ENCODE results near the gene GNL1.
"Not testable (repeated sequence)": the region's sequence is repeated elsewhere in the genome, so short reads cannot be mapped to it uniquely, and the experiment has no call there.

Gene GNL1

GRCh38 chr6:30507849-30508827 lies 48.2 kb downstream of the GNL1 start:
- H3K27me3 ChIP-seq (ENCODE audit: control insufficient read depth, insufficient read depth, low read length), result no peaks in the 10 kb centered on the region
- H3K4me1 ChIP-seq (ENCODE audit: control insufficient read depth, low read depth, low read length), result peaks cover 6% of the 10 kb centered on the region
- H3K9me3 ChIP-seq (ENCODE audit: control insufficient read depth, low read depth, low read length), result no peaks in the 10 kb centered on the region
- no peaks in the 10 kb centered on the region for H3K36me3 ChIP-seq (ENCODE audit: control insufficient read depth, low read depth, low read length)
- no peak overlapping the region for H3K4me3 ChIP-seq (ENCODE audit: low read length)
- H3K27ac ChIP-seq (ENCODE audit: low read length), result no peak overlapping the region
- H3K9ac ChIP-seq (ENCODE audit: low read length), result no peak overlapping the region

GRCh38 chr6:30500421-30501355 lies 55.6 kb downstream of the GNL1 start:
- Histone ChIP-seq H3K27me3 (ENCODE audit: control insufficient read depth, insufficient read depth, low read length) (no peaks in the 10 kb centered on the region), H3K36me3 (ENCODE audit: control insufficient read depth, low read depth, low read length) (no peaks in the 10 kb centered on the region), H3K4me1 (ENCODE audit: control insufficient read depth, low read depth, low read length) (no peaks in the 10 kb centered on the region), H3K9ac (ENCODE audit: low read length) (no peak overlapping the region), H3K27ac (ENCODE audit: low read length) (no peak overlapping the region), H3K9me3 (ENCODE audit: control insufficient read depth, low read depth, low read length) (no peaks in the 10 kb centered on the region), H3K4me3 (ENCODE audit: low read length) (no peak overlapping the region)

- H3K9ac ChIP-seq (ENCODE audit: low read length); H3K27ac ChIP-seq (ENCODE audit: low read length); H3K36me3 ChIP-seq (ENCODE audit: control insufficient read depth, low read depth, low read length); H3K4me1 ChIP-seq (ENCODE audit: control insufficient read depth, low read depth, low read length); H3K27me3 ChIP-seq (ENCODE audit: control insufficient read depth, insufficient read depth, low read length); H3K4me3 ChIP-seq (ENCODE audit: low read length); H3K9me3 ChIP-seq (ENCODE audit: control insufficient read depth, low read depth, low read length): not testable (repeated sequence)
Observed at GRCh38 chr6:30498705-30499104, 57.6 kb downstream of the GNL1 start.

- Histone ChIP-seq H3K9ac (ENCODE audit: low read length) (no peak overlapping the region), H3K36me3 (ENCODE audit: control insufficient read depth, low read depth, low read length) (no peaks in the 10 kb centered on the region), H3K4me3 (ENCODE audit: low read length) (no peak overlapping the region), H3K27me3 (ENCODE audit: control insufficient read depth, insufficient read depth, low read length) (no peaks in the 10 kb centered on the region), H3K4me1 (ENCODE audit: control insufficient read depth, low read depth, low read length) (no peaks in the 10 kb centered on the region), H3K9me3 (ENCODE audit: control insufficient read depth, low read depth, low read length) (no peaks in the 10 kb centered on the region), H3K27ac (ENCODE audit: low read length) (no peak overlapping the region)
Observed at GRCh38 chr6:30497714-30498113, 58.6 kb downstream of the GNL1 start.

DNA sequence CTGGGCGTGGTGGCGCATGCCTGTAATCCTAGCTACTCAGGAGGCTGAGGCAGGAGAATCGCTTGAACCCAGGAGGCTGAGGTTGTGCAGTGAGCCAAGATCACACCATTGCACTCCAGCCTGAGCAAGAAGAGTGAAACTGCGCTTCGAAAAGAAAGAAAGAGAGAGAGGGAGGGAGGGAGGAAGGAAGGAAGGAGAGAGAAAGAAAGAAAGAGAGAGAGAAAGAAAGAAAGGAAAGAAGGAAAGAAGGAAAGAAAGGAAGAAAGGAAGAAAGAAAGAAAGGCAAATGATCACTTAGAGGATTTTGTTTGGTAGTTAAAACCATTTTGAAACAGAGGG lies 59.1 kb downstream of the GNL1 start:
- H3K27ac ChIP-seq (ENCODE audit: low read length); H3K4me1 ChIP-seq (ENCODE audit: control insufficient read depth, low read depth, low read length); H3K36me3 ChIP-seq (ENCODE audit: control insufficient read depth, low read depth, low read length); H3K27me3 ChIP-seq (ENCODE audit: control insufficient read depth, insufficient read depth, low read length); H3K9me3 ChIP-seq (ENCODE audit: control insufficient read depth, low read depth, low read length); H3K4me3 ChIP-seq (ENCODE audit: low read length); H3K9ac ChIP-seq (ENCODE audit: low read length): not testable (repeated sequence)

- Histone ChIP-seq H3K4me1 (ENCODE audit: control insufficient read depth, low read depth, low read length) (no peaks in the 10 kb centered on the region), H3K27me3 (ENCODE audit: control insufficient read depth, insufficient read depth, low read length) (no peaks in the 10 kb centered on the region), H3K9ac (ENCODE audit: low read length) (no peak overlapping the region), H3K4me3 (ENCODE audit: low read length) (no peak overlapping the region), H3K27ac (ENCODE audit: low read length) (no peak overlapping the region), H3K36me3 (ENCODE audit: control insufficient read depth, low read depth, low read length) (no peaks in the 10 kb centered on the region), H3K9me3 (ENCODE audit: control insufficient read depth, low read depth, low read length) (no peaks in the 10 kb centered on the region)
Observed at GRCh38 chr6:30495993-30496392, 60.3 kb downstream of the GNL1 start.

- not testable (repeated sequence) for H3K27me3 ChIP-seq (ENCODE audit: control insufficient read depth, insufficient read depth, low read length); H3K4me1 ChIP-seq (ENCODE audit: control insufficient read depth, low read depth, low read length); H3K36me3 ChIP-seq (ENCODE audit: control insufficient read depth, low read depth, low read length); H3K9ac ChIP-seq (ENCODE audit: low read length); H3K9me3 ChIP-seq (ENCODE audit: control insufficient read depth, low read depth, low read length); H3K27ac ChIP-seq (ENCODE audit: low read length); H3K4me3 ChIP-seq (ENCODE audit: low read length)
Observed at GRCh38 chr6:30495060-30495459, 61.2 kb downstream of the GNL1 start.

DNA sequence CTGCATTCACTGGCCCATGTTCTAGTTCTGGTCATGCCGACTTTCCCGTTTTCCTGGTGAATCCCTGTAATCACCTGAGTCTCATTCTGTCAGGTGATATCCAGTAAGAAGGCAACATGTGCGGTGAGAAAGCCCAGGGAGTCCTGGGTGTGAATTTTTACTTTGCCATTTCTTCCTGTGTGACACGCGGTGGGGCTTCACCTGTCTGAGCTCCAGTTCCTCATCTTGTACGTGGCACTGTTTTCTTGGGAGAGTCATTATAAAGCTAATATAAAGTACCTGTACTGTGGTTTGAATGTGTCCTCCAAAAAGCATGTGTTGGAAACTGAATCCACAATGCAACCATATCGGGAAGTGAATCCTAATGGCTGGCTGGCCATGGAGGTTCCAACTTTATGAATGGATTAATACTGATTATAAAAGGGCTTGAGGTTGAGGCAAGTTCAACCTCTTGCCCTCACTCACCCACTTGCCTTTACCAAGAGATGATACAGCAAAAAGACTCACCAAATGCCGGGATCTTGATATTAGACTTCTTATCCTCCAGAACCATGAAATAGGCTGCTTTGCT lies 61.9 kb downstream of the GNL1 start:
- H3K4me3 ChIP-seq (ENCODE audit: low read length), result no peak overlapping the region
- no peaks in the 10 kb centered on the region for H3K4me1 ChIP-seq (ENCODE audit: control insufficient read depth, low read depth, low read length)
- no peak overlapping the region for H3K27ac ChIP-seq (ENCODE audit: low read length)
- no peak overlapping the region for H3K9ac ChIP-seq (ENCODE audit: low read length)
- no peaks in the 10 kb centered on the region for H3K9me3 ChIP-seq (ENCODE audit: control insufficient read depth, low read depth, low read length)
- no peaks in the 10 kb centered on the region for H3K36me3 ChIP-seq (ENCODE audit: control insufficient read depth, low read depth, low read length)
- H3K27me3 ChIP-seq (ENCODE audit: control insufficient read depth, insufficient read depth, low read length), result peaks cover 5% of the 10 kb centered on the region

GRCh38 chr6:30493643-30494250 lies 62.5 kb downstream of the GNL1 start:
- no peaks in the 10 kb centered on the region for H3K9me3 ChIP-seq (ENCODE audit: control insufficient read depth, low read depth, low read length)
- H3K27ac ChIP-seq (ENCODE audit: low read length), result no peak overlapping the region
- no peak overlapping the region for H3K4me3 ChIP-seq (ENCODE audit: low read length)
- no peaks in the 10 kb centered on the region for H3K4me1 ChIP-seq (ENCODE audit: control insufficient read depth, low read depth, low read length)
- H3K27me3 ChIP-seq (ENCODE audit: control insufficient read depth, insufficient read depth, low read length), result peaks cover 5% of the 10 kb centered on the region
- H3K36me3 ChIP-seq (ENCODE audit: control insufficient read depth, low read depth, low read length), result no peaks in the 10 kb centered on the region
- H3K9ac ChIP-seq (ENCODE audit: low read length), result no peak overlapping the region

DNA sequence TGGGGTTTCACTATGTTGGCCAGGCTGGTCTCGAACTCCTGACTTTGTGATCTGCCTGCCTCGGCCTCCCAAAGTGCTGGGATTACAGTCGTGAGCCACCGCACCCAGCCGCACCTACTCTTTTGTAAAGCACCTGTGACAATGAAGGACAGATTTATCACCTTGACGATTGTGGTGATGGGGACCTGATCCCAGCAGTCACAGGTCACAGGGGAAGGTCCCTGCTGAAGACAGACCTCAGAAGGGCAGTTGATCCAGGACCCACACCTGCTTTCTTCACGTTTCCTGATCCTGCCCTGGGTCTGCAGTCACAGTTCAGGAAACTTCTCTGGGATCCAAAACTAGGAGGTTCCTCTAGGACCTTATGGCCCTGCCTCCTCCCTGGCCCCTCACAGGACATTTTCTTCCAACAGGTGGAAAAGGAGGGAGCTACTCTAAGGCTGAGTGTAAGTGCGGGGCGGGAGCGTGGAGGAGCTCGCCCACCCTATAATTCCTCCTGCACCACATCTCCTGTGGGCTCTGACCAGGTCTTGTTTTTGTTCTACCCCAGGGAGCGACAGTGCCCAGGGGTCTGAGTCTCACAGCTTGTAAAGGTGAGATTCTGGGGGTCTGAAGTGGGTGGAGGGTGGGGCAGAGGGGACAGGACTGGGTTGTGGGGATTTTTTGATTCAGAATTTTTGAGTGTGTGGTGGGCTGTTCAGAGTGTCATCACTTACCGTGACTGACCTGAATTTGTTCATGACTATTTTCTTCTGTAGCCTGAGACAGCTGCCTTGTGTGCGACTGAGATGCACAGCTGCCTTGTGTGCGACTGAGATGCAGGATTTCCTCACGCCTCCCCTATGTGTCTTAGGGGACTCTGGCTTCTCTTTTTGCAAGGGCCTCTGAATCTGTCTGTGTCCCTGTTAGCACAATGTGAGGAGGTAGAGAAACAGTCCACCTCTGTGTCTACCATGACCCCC lies 64.0 kb downstream of the GNL1 start:
- Histone ChIP-seq H3K4me3 (ENCODE audit: low read length) (no peak overlapping the region), H3K9ac (ENCODE audit: low read length) (no peak overlapping the region), H3K4me1 (ENCODE audit: control insufficient read depth, low read depth, low read length) (no peaks in the 10 kb centered on the region), H3K36me3 (ENCODE audit: control insufficient read depth, low read depth, low read length) (no peaks in the 10 kb centered on the region), H3K27ac (ENCODE audit: low read length) (no peak overlapping the region), H3K27me3 (ENCODE audit: control insufficient read depth, insufficient read depth, low read length) (peaks cover 5% of the 10 kb centered on the region), H3K9me3 (ENCODE audit: control insufficient read depth, low read depth, low read length) (no peaks in the 10 kb centered on the region)
